H9 (cell line): ENCODE measurements around the gene UNC5C. TPM values are rescaled to one million over a fixed set of nuclear protein-coding genes. Genes with fewer than 3 reads are reported as not detected.

Experiments used
- DNase-seq: peaks from one replicate; pipeline ENCODE4 v3.0.0-alpha.2; 2017
- H2AFZ ChIP-seq: one replicate; pipeline ENCODE4 v1.6.1; 2013; ENCODE audit warnings: mild to moderate bottlenecking, low read length, control low read depth, moderate library complexity
- H2AK5ac ChIP-seq: 2 replicates; pipeline ENCODE4 v1.6.1; 2013; ENCODE audit warnings: low read length, control low read depth, mixed read lengths; ENCODE audit not compliant: insufficient read length
- H2BK120ac ChIP-seq: one replicate; pipeline ENCODE4 v1.6.1; 2013; ENCODE audit warnings: low read depth, mild to moderate bottlenecking, low read length, control low read depth, inconsistent platforms; ENCODE audit not compliant: poor library complexity, severe bottlenecking
- H2BK12ac ChIP-seq: 2 replicates; pipeline ENCODE4 v1.6.1; 2013; ENCODE audit warnings: low read length, control low read depth, mixed read lengths, low read depth; ENCODE audit not compliant: insufficient read length
- H2BK15ac ChIP-seq: 2 replicates; pipeline ENCODE4 v1.6.1; 2013; ENCODE audit warnings: low read depth, low read length, control low read depth
- H2BK20ac ChIP-seq: one replicate; pipeline ENCODE4 v1.6.1; 2013; ENCODE audit warnings: low read depth, mild to moderate bottlenecking, low read length, control low read depth, inconsistent platforms; ENCODE audit not compliant: poor library complexity, severe bottlenecking
- H2BK5ac ChIP-seq: 2 replicates; pipeline ENCODE4 v1.6.1; 2013; ENCODE audit warnings: low read length, control low read depth, mixed read lengths; ENCODE audit not compliant: insufficient read length
- H3K14ac ChIP-seq: 2 replicates; pipeline ENCODE4 v1.6.1; 2013; ENCODE audit warnings: low read length, control low read depth; ENCODE audit not compliant: insufficient read depth
- H3K18ac ChIP-seq: 2 replicates; pipeline ENCODE4 v1.6.1; 2013; ENCODE audit warnings: low read depth, mild to moderate bottlenecking, mixed read lengths, low read length, control low read depth; ENCODE audit not compliant: insufficient read length
- H3K23ac ChIP-seq: 2 replicates; pipeline ENCODE4 v1.6.1; 2013; ENCODE audit warnings: low read length, control low read depth, mixed read lengths, low read depth; ENCODE audit not compliant: insufficient read length
- H3K23me2 ChIP-seq: 2 replicates; pipeline ENCODE4 v1.6.1; 2013; ENCODE audit warnings: low read depth, mild to moderate bottlenecking, mixed read lengths, low read length, control low read depth; ENCODE audit not compliant: insufficient read length, poor library complexity, severe bottlenecking
- H3K27ac ChIP-seq: 2 replicates; pipeline ENCODE4 v1.5.1; 2013; ENCODE audit warnings: low read length, control low read depth, mixed read lengths, low read depth; ENCODE audit not compliant: insufficient read length
- H3K27me3 ChIP-seq: 2 replicates; pipeline ENCODE4 v1.6.1; 2013; ENCODE audit warnings: low read length, control low read depth, inconsistent platforms; ENCODE audit not compliant: insufficient read depth
- H3K4ac ChIP-seq: 2 replicates; pipeline ENCODE4 v1.6.1; 2013; ENCODE audit warnings: low read depth, mild to moderate bottlenecking, control low read depth, inconsistent platforms, low read length, moderate library complexity
- H3K4me1 ChIP-seq: 2 replicates; pipeline ENCODE4 v1.6.1; 2013; ENCODE audit warnings: low read length, control low read depth, inconsistent platforms; ENCODE audit not compliant: insufficient read depth
- H3K4me2 ChIP-seq: 2 replicates; pipeline ENCODE4 v1.6.1; 2013; ENCODE audit warnings: low read length, control low read depth, mixed read lengths; ENCODE audit not compliant: insufficient read length, insufficient read depth
- H3K56ac ChIP-seq: 2 replicates; pipeline ENCODE4 v1.6.1; 2013; ENCODE audit warnings: low read depth, mild to moderate bottlenecking, mixed read lengths, low read length, control low read depth; ENCODE audit not compliant: insufficient read length
- H3K79me1 ChIP-seq: 2 replicates; pipeline ENCODE4 v1.6.1; 2013; ENCODE audit warnings: low read depth, mild to moderate bottlenecking, moderate library complexity, low read length, control low read depth, inconsistent platforms; ENCODE audit not compliant: insufficient read depth, poor library complexity, severe bottlenecking
- H3K79me2 ChIP-seq: 2 replicates; pipeline ENCODE4 v1.6.1; 2013; ENCODE audit warnings: low read length, control low read depth, inconsistent platforms; ENCODE audit not compliant: insufficient read depth
- H3K9ac ChIP-seq: 2 replicates; pipeline ENCODE4 v1.6.1; 2013; ENCODE audit warnings: low read length, control low read depth, mixed read lengths; ENCODE audit not compliant: insufficient read length; ENCODE audit errors: extremely low read depth
- H3K9me3 ChIP-seq: one replicate; pipeline ENCODE4 v1.6.1; 2013; ENCODE audit warnings: low read depth, low read length, inconsistent platforms; ENCODE audit not compliant: control insufficient read depth
- H3T11ph ChIP-seq: one replicate; pipeline ENCODE4 v1.6.1; 2013; ENCODE audit warnings: mild to moderate bottlenecking, low read length, control low read depth, inconsistent platforms
- H4K20me1 ChIP-seq: one replicate; pipeline ENCODE4 v1.6.1; 2013; ENCODE audit not compliant: control insufficient read depth, insufficient read length, insufficient read depth
- H4K5ac ChIP-seq: 2 replicates; pipeline ENCODE4 v1.6.1; 2013; ENCODE audit warnings: low read depth, mild to moderate bottlenecking, mixed read lengths, low read length, control low read depth; ENCODE audit not compliant: insufficient read length
- H4K8ac ChIP-seq: replicated peaks from 2 replicates; pipeline ENCODE4 v1.6.1; 2013; ENCODE audit warnings: low read length, control low read depth, mixed read lengths, low read depth; ENCODE audit not compliant: insufficient read length
- H4K91ac ChIP-seq: 2 replicates; pipeline ENCODE4 v1.6.1; 2013; ENCODE audit warnings: low read depth, mild to moderate bottlenecking, moderate library complexity, mixed read lengths, low read length, control low read depth; ENCODE audit not compliant: insufficient read length
- H3K27ac Mint-ChIP-seq, 3 experiments: 2 replicates in 2 of 3; 3 replicates in 1 of 3; pipeline ENCODE4 v1.8.0; 2020 to 2021; ENCODE audit warnings: mixed read lengths in 3 of 3, mild to moderate bottlenecking in 1 of 3, moderate library complexity in 1 of 3
- H3K27me3 Mint-ChIP-seq: 2 replicates; pipeline ENCODE4 v1.8.0; 2021; ENCODE audit warnings: low read depth, mild to moderate bottlenecking, moderate library complexity, mixed read lengths
- H3K36me3 Mint-ChIP-seq, 3 experiments: 2 replicates in 2 of 3; 3 replicates in 1 of 3; pipeline ENCODE4 v1.8.0; 2020 to 2021; ENCODE audit warnings: low read depth in 3 of 3, mixed read lengths in 3 of 3; ENCODE audit not compliant: insufficient read depth in 1 of 3
- H3K4me1 Mint-ChIP-seq, 2 experiments: 2 replicates each; pipeline ENCODE4 v1.8.0; 2020; ENCODE audit warnings: mixed read lengths in 2 of 2
- H3K4me3 Mint-ChIP-seq, 2 experiments: 2 replicates in 1 of 2; 3 replicates in 1 of 2; pipeline ENCODE4 v1.8.0; 2020 to 2021; ENCODE audit warnings: mild to moderate bottlenecking in 2 of 2, mixed read lengths in 2 of 2, moderate library complexity in 1 of 2
- H3K9me3 Mint-ChIP-seq, 2 experiments: 2 replicates in 1 of 2; 3 replicates in 1 of 2; pipeline ENCODE4 v1.8.0; 2020; ENCODE audit warnings: mild to moderate bottlenecking in 2 of 2, mixed read lengths in 2 of 2, moderate library complexity in 1 of 2
- WGBS: extraction: QIAGEN DNeasy Blood & Tissue Kit; methylation state at CpG from one replicate; pipeline ENCODE4 v1.1.7; 2013; ENCODE audit warnings: missing lambda C conversion rate, low lambda C conversion rate, mixed read lengths; ENCODE audit not compliant: insufficient read length; ENCODE audit errors: extremely low coverage; 5-methylcytosine and 5-hydroxymethylcytosine counted together
- total RNA-seq: library from RNA; stranded (reverse); gene quantifications from 2 replicates; pipeline ENCODE4 v1.2.1, GENCODE V29; 2021
- TF ChIP-seq, protein P1 (sequence below): fragments of 200-600 bp; sonication (generic); conservative IDR thresholded peaks from 3 replicates; pipeline ENCODE4 v1.8.0; 2021; ENCODE audit warnings: antibody characterized with exemption, mild to moderate bottlenecking

UNC5C gene
- total RNA-seq, 1 experiment from 2014 or later: not detected

- Histone ChIP-seq H3K27me3 (no peaks in the 10 kb centered on the region), H4K8ac (no peak overlapping the region), H2AK5ac (no peak overlapping the region), H3K56ac (no peak overlapping the region), H3K9me3 (no peaks in the 10 kb centered on the region), H2BK120ac (no peak overlapping the region), H4K5ac (no peak overlapping the region), H4K20me1 (no peaks in the 10 kb centered on the region), H2BK12ac (no peak overlapping the region), H3K4me2 (no peak overlapping the region), H3K27ac (no peak overlapping the region), H3T11ph (no peak overlapping the region), H2AFZ (no peak overlapping the region), H3K18ac (no peak overlapping the region), H2BK15ac (no peak overlapping the region), H3K23ac (no peak overlapping the region), H3K79me2 (no peaks in the 10 kb centered on the region), H3K23me2 (no peaks in the 10 kb centered on the region), H3K14ac (no peak overlapping the region), H3K4me1 (no peaks in the 10 kb centered on the region; the same call in 1 of the 2 replicates), H4K91ac (no peak overlapping the region), H2BK20ac (no peak overlapping the region), H3K79me1 (no peaks in the 10 kb centered on the region), H3K4ac (no peak overlapping the region), H2BK5ac (no peak overlapping the region), H3K9ac (no peak overlapping the region)
- Mint-ChIP-seq H3K4me3 (no peak overlapping the region), H3K36me3 (no peaks in the 10 kb centered on the region; a peak in 2 of 7 replicates), H3K27me3 (no peaks in the 10 kb centered on the region), H3K27ac (no peak overlapping the region), H3K4me1 (peaks cover 7 to 9% of the 10 kb centered on the region in 2 experiments), H3K9me3 (no peaks in the 10 kb centered on the region; a peak in 1 of 5 replicates)
- no CpG with 5 or more reads among the region's 10 CpGs for WGBS
- no peak for DNase-seq
- TF ChIP-seq, protein P1, sequence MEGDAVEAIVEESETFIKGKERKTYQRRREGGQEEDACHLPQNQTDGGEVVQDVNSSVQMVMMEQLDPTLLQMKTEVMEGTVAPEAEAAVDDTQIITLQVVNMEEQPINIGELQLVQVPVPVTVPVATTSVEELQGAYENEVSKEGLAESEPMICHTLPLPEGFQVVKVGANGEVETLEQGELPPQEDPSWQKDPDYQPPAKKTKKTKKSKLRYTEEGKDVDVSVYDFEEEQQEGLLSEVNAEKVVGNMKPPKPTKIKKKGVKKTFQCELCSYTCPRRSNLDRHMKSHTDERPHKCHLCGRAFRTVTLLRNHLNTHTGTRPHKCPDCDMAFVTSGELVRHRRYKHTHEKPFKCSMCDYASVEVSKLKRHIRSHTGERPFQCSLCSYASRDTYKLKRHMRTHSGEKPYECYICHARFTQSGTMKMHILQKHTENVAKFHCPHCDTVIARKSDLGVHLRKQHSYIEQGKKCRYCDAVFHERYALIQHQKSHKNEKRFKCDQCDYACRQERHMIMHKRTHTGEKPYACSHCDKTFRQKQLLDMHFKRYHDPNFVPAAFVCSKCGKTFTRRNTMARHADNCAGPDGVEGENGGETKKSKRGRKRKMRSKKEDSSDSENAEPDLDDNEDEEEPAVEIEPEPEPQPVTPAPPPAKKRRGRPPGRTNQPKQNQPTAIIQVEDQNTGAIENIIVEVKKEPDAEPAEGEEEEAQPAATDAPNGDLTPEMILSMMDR: no peak
Measured at GRCh38 chr4:95516528-95517017, 32.2 kb downstream of the UNC5C start.
